Pancreas (tissue), 10 donors: ENCODE results near the gene BTF3. TPM values are rescaled to one million over a fixed set of nuclear protein-coding genes. Genes with fewer than 3 reads are reported as not detected.

Experiments used
- ATAC-seq, 4 donors: fragments of 200-7000 bp; cut with Tn5 transposase; one replicate each; pipeline versions ENCODE4 v1.8.0 to v1.9.1; 2020; ENCODE audit warnings: mild to moderate bottlenecking in 4 of 4, moderate library complexity in 4 of 4
- DNase-seq, 6 donors: peaks; one replicate each; pipeline ENCODE4 v3.0.0-alpha.2; 2020
- FAIRE-seq: peaks from 2 replicates; lab custom pipeline; 2012; peaks lifted over from hg19 to GRCh38; lab: Jason Lieb, UNC
- H3K27ac ChIP-seq, 4 donors: fragments of 200-600 bp; sonication (generic); 1 replicate in 3 of 4; 2 replicates in 1 of 4; pipeline versions ENCODE4 v1.5.0 to v1.8.0; 2020
- H3K27me3 ChIP-seq, 4 donors: fragments of 200-600 bp; one replicate each; pipeline ENCODE4 v1.8.0; 2021
- H3K36me3 ChIP-seq, 3 donors: fragments of 200-600 bp; sonication (generic) in 1 of 3; one replicate each; pipeline versions ENCODE4 v1.5.0 to v1.8.0; 2020 to 2021
- H3K4me1 ChIP-seq, 3 donors: fragments of 200-600 bp; one replicate each; pipeline ENCODE4 v1.8.0; 2021
- H3K4me3 ChIP-seq, 4 donors: fragments of 200-600 bp; sonication (generic) in 2 of 4; one replicate each; pipeline versions ENCODE4 v1.5.0 to v1.8.0; 2020 to 2021
- H3K9me3 ChIP-seq, 4 donors: fragments of 200-600 bp; one replicate each; pipeline ENCODE4 v1.8.0; 2021
- CTCF ChIP-seq, 4 donors: fragments of 200-600 bp; sonication (generic) in 3 of 4; IDR thresholded peaks; one replicate each; pipeline versions ENCODE4 v1.5.0 to v1.8.0; 2021; ENCODE audit warnings: antibody characterized with exemption in 4 of 4
- WGBS, 2 donors: extraction: QIAGEN DNeasy Blood & Tissue Kit; methylation state at CpG; one replicate each; pipeline ENCODE4 v1.1.7; 2013; 5-methylcytosine and 5-hydroxymethylcytosine counted together
- intact Hi-C, 3 donors: fragments of 100-400 bp; cut with DNase I; formaldehyde crosslinking; loops; one replicate each; pipeline versions ENCODE4 v1.11.1 to v1.14.2; 2022
- polyA plus RNA-seq, 2 donors: library from polyadenylated mRNA; stranded (reverse); fragments of 200-250 nt; gene quantifications; one replicate each; pipeline ENCODE4 v1.2.3, GENCODE V29; 2013
- total RNA-seq, 6 donors: library from RNA; stranded (reverse); fragmentation: NEBNext Ultra II Directional in 4 of 6; extraction: Animal tissue kit (Norgen Biotek cat#: 25700) in 4 of 6; gene quantifications; one replicate each; pipeline versions ENCODE4 v1.2.1 to v1.2.4, GENCODE V29; 2021 to 2023
- donor health status: healthy with polysubstance abuse.
- donor health status: DM: no; HTN: no; CAD: no; lungs with moderate emphysema.
- donor health status: DM: no; HTN: no; CAD: no.
- donor health status: control.
- donor health status: control.
- donor health status: Bipolar disorder and iron deficiency.
- donor health status: DM: yes; HTN: yes; CAD: no.
- donor health status: DM: no; HTN: no; CAD: no.
- donor health status: DM: no; HTN: no; CAD: no.
- donor health status: DM: yes; HTN: yes; CAD: no.

Gene BTF3
- total and polyA plus RNA-seq, 8 donors = 203 to 366 (median 292) TPM

GRCh38 chr5:73490088-73490487, 8.2 kb upstream of the BTF3 start:
- no peaks in the 10 kb centered on the region for H3K36me3 ChIP-seq
- intact Hi-C loops = no loop called here
- TF ChIP-seq CTCF (IDR thresholded peaks at IDR 0.05) = no peak
- no peaks in the 10 kb centered on the region for H3K4me1 ChIP-seq
- DNase-seq (no peak), FAIRE-seq (no peak), ATAC-seq (no peak)
- 64 to 93% methylated on average over 2 of the region's 2 CpGs for WGBS, 2 donors
- H3K27me3 ChIP-seq = peaks cover 0 to 16% (median 2%) of the 10 kb centered on the region in 4 donors
- H3K9me3 ChIP-seq = no peaks in the 10 kb centered on the region
- no peak overlapping the region for H3K4me3 ChIP-seq
- H3K27ac ChIP-seq = no peak overlapping the region

GRCh38 chr5:73491155-73491554, 7.1 kb upstream of the BTF3 start:
- no peak for DNase-seq
- 79 to 82% methylated on average over 1 of the region's 1 CpG for WGBS, 2 donors
- no peak for TF ChIP-seq CTCF (IDR thresholded peaks at IDR 0.05)
- Histone ChIP-seq H3K36me3 (no peaks in the 10 kb centered on the region), H3K4me3 (no peak overlapping the region), H3K27ac (no peak overlapping the region), H3K27me3 (peaks cover 0 to 16% (median 2%) of the 10 kb centered on the region in 4 donors), H3K4me1 (no peaks in the 10 kb centered on the region), H3K9me3 (no peaks in the 10 kb centered on the region)
- intact Hi-C loops = no loop called here
- no peak for ATAC-seq
- FAIRE-seq = no peak

DNA sequence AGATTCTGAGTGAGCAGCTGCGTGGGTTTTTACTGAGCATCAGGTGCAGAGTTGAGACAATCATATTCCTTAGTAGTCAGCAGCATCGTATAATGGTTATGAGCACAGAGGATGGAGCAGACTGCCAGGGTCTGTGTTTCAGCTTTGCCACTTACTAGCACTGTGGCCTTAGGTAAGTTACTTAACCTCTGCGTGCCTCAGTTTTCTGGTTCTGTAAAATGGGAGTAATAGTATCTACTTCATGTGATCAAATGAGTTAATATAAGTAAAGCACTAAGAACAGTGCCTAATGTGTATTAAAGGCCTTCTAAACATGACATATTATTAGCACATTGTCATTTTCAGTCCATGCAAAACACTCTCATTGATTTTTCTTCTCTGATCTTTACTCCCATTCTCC, 4.8 kb upstream of the BTF3 start:
- TF ChIP-seq CTCF (IDR thresholded peaks at IDR 0.05) = no peak
- ATAC-seq (no peak), DNase-seq (no peak), FAIRE-seq (no peak)
- Histone ChIP-seq H3K36me3 (no peaks in the 10 kb centered on the region), H3K9me3 (no peaks in the 10 kb centered on the region), H3K4me1 (peaks cover 0 to 9% (median 0%) of the 10 kb centered on the region in 3 donors), H3K4me3 (no peak overlapping the region), H3K27me3 (peaks cover 0 to 16% (median 0%) of the 10 kb centered on the region in 4 donors), H3K27ac (no peak overlapping the region)
- WGBS, 2 donors = 72 to 80% methylated on average over 3 of the region's 3 CpGs
- intact Hi-C loops = no loop called here

GRCh38 chr5:73494721-73495120, 3.5 kb upstream of the BTF3 start:
- Histone ChIP-seq H3K4me3 (no peak overlapping the region), H3K27ac (no peak overlapping the region), H3K4me1 (peaks cover 0 to 14% (median 4%) of the 10 kb centered on the region in 3 donors), H3K27me3 (peaks cover 0 to 16% (median 0%) of the 10 kb centered on the region in 4 donors), H3K9me3 (no peaks in the 10 kb centered on the region), H3K36me3 (no peaks in the 10 kb centered on the region)
- no peak for TF ChIP-seq CTCF (IDR thresholded peaks at IDR 0.05)
- ATAC-seq (no peak), FAIRE-seq (no peak), DNase-seq (no peak)
- intact Hi-C loops = no loop called here

GRCh38 chr5:73495772-73496335, 2.4 kb upstream of the BTF3 start:
- DNase-seq = no peak
- 94 to 99% methylated on average over 4 of the region's 4 CpGs for WGBS, 2 donors
- intact Hi-C loops = no loop called here
- H3K4me1 ChIP-seq = peaks cover 6 to 25% (median 11%) of the 10 kb centered on the region in 3 donors
- no peak for FAIRE-seq
- no peaks in the 10 kb centered on the region for H3K36me3 ChIP-seq
- peaks cover 0 to 16% (median 0%) of the 10 kb centered on the region in 4 donors for H3K27me3 ChIP-seq
- H3K27ac ChIP-seq = no peak overlapping the region
- no peaks in the 10 kb centered on the region for H3K9me3 ChIP-seq
- H3K4me3 ChIP-seq = no peak overlapping the region
- no peak for ATAC-seq
- no peak for TF ChIP-seq CTCF (IDR thresholded peaks at IDR 0.05)
